HEK293T (cell line): ENCODE results near the gene RPA1.

Experiments
- ARNT ChIP-seq: fragments of 450-650 bp; IDR thresholded peaks from 2 replicates; pipeline ENCODE4 v1.6.1; 2017; ENCODE audit warnings: mild to moderate bottlenecking
- ELF4 ChIP-seq: fragments of 450-650 bp; IDR thresholded peaks from 2 replicates; pipeline ENCODE4 v1.6.1; 2017; ENCODE audit warnings: antibody characterized with exemption
- FOXK2 ChIP-seq: fragments of 450-650 bp; IDR thresholded peaks from 2 replicates; pipeline ENCODE4 v1.6.1; 2016; ENCODE audit warnings: mild to moderate bottlenecking
- FOXM1 ChIP-seq: fragments of 450-650 bp; IDR thresholded peaks from 2 replicates; pipeline ENCODE4 v1.6.1; 2017; ENCODE audit warnings: mild to moderate bottlenecking, borderline replicate concordance
- L3MBTL2 ChIP-seq: fragments of 450-650 bp; conservative IDR thresholded peaks from 2 replicates; pipeline ENCODE4 v1.6.1; 2016; ENCODE audit warnings: mild to moderate bottlenecking
- LEF1 ChIP-seq: fragments of 450-650 bp; IDR thresholded peaks from 2 replicates; pipeline ENCODE4 v1.6.1; 2017; ENCODE audit warnings: mild to moderate bottlenecking, borderline replicate concordance
- SP1 ChIP-seq: fragments of 450-650 bp; IDR thresholded peaks from 2 replicates; pipeline ENCODE4 v1.6.1; 2017
- TARDBP ChIP-seq: fragments of 450-650 bp; IDR thresholded peaks from 2 replicates; pipeline ENCODE4 v1.6.1; 2016

GRCh38 chr17:1942666-1943435 lies 113.0 kb downstream of the RPA1 start:
- no peak for TF ChIP-seq FOXK2
- no peak for TF ChIP-seq LEF1
- TF ChIP-seq TARDBP, result no peak
- TF ChIP-seq SP1, result no peak
- no peak for TF ChIP-seq ELF4
- TF ChIP-seq FOXM1, result no peak
- no peak for TF ChIP-seq L3MBTL2
- TF ChIP-seq ARNT, result no peak
